Lower lobe of right lung (tissue), 2 donors: ENCODE measurements around the gene SGK2. TPM values are rescaled to one million over a fixed set of nuclear protein-coding genes. Genes with fewer than 3 reads are reported as not detected.
"Not testable (repeated sequence)": the region's sequence is repeated elsewhere in the genome, so short reads cannot be mapped to it uniquely, and the experiment has no call there.

ENCODE experiments used
- ATAC-seq, 2 donors: fragments of 200-7000 bp; cut with Tn5 transposase; one replicate each; pipeline ENCODE4 v1.9.1; 2020 to 2022; ENCODE audit warnings: mild to moderate bottlenecking in 2 of 2, moderate library complexity in 2 of 2
- DNase-seq: peaks from one replicate; pipeline ENCODE4 v3.0.0-alpha.2; 2020
- H3K27ac ChIP-seq: fragments of 200-600 bp; one replicate; pipeline ENCODE4 v1.8.0; 2022
- H3K27me3 ChIP-seq: fragments of 200-600 bp; one replicate; pipeline ENCODE4 v1.8.0; 2022; ENCODE audit warnings: low read depth
- H3K36me3 ChIP-seq: fragments of 200-600 bp; one replicate; pipeline ENCODE4 v1.8.0; 2022; ENCODE audit warnings: mild to moderate bottlenecking
- H3K4me1 ChIP-seq: fragments of 200-600 bp; one replicate; pipeline ENCODE4 v1.8.0; 2022
- H3K4me3 ChIP-seq: fragments of 200-600 bp; one replicate; pipeline ENCODE4 v1.8.0; 2022; ENCODE audit warnings: mild to moderate bottlenecking
- H3K9me3 ChIP-seq: fragments of 200-600 bp; one replicate; pipeline ENCODE4 v1.8.0; 2022
- CTCF ChIP-seq: fragments of 200-600 bp; IDR thresholded peaks from one replicate; pipeline ENCODE4 v1.8.0; 2022; ENCODE audit warnings: antibody characterized with exemption, mild to moderate bottlenecking
- intact Hi-C: fragments of 100-400 bp; cut with DNase I; formaldehyde crosslinking; loops from one replicate; pipeline ENCODE4 v1.11.0; 2022
- total RNA-seq: library from RNA; stranded (reverse); fragmentation: NEBNext Ultra II Directional; extraction: Animal tissue kit (Norgen Biotek cat#: 25700); gene quantifications from one replicate; pipeline ENCODE4 v1.2.1, GENCODE V29; 2021
- donor health status: DM: no; HTN: yes; CAD: no; lungs with severe emphysema.

The SGK2 gene
- total RNA-seq, 1 donor from 2014 or later: 1.2 TPM

GRCh38 chr20:43579861-43580793 is 21.3 kb downstream of the SGK2 start:
- ATAC-seq: no peak
- no peak overlapping the region for H3K4me3 ChIP-seq
- no peaks in the 10 kb centered on the region for H3K9me3 ChIP-seq
- no peaks in the 10 kb centered on the region for H3K27me3 ChIP-seq
- no peak for DNase-seq
- H3K4me1 ChIP-seq: peaks cover 9% of the 10 kb centered on the region
- no peaks in the 10 kb centered on the region for H3K36me3 ChIP-seq
- intact Hi-C loops: no loop called here
- no peak for TF ChIP-seq CTCF
- H3K27ac ChIP-seq: no peak overlapping the region

GRCh38 chr20:43583133-43583864 is 24.5 kb downstream of the SGK2 start:
- intact Hi-C loops: no loop called here
- ATAC-seq (no peak), DNase-seq (no peak)
- Histone ChIP-seq H3K27me3 (no peaks in the 10 kb centered on the region), H3K4me1 (peaks cover 12% of the 10 kb centered on the region), H3K9me3 (no peaks in the 10 kb centered on the region), H3K36me3 (no peaks in the 10 kb centered on the region), H3K4me3 (no peak overlapping the region), H3K27ac (no peak overlapping the region)
- TF ChIP-seq CTCF: no peak

GRCh38 chr20:43583982-43584432 is 25.2 kb downstream of the SGK2 start:
- Histone ChIP-seq H3K27ac (no peak overlapping the region), H3K36me3 (no peaks in the 10 kb centered on the region), H3K4me3 (no peak overlapping the region), H3K9me3 (no peaks in the 10 kb centered on the region), H3K4me1 (peaks cover 12% of the 10 kb centered on the region), H3K27me3 (no peaks in the 10 kb centered on the region)
- intact Hi-C loops: no loop called here
- no peak for TF ChIP-seq CTCF
- ATAC-seq: peak; percentile 73 to 74
- peak; percentile 73 for DNase-seq

GRCh38 chr20:43584448-43585136 is 25.8 kb downstream of the SGK2 start:
- Histone ChIP-seq H3K4me3 (no peak overlapping the region), H3K27ac (peak overlapping the region; percentile 60), H3K36me3 (no peaks in the 10 kb centered on the region), H3K4me1 (peaks cover 13% of the 10 kb centered on the region), H3K9me3 (no peaks in the 10 kb centered on the region), H3K27me3 (no peaks in the 10 kb centered on the region)
- intact Hi-C loops: no loop called here
- no peak for DNase-seq
- peak; percentile 85 to 88 for ATAC-seq
- TF ChIP-seq CTCF: no peak

GRCh38 chr20:43586641-43587040 is 27.8 kb downstream of the SGK2 start:
- no peak overlapping the region for H3K4me3 ChIP-seq
- no peaks in the 10 kb centered on the region for H3K27me3 ChIP-seq
- intact Hi-C loops: no loop called here
- ATAC-seq: no peak
- no peaks in the 10 kb centered on the region for H3K36me3 ChIP-seq
- DNase-seq: no peak
- no peak for TF ChIP-seq CTCF
- peaks cover 25% of the 10 kb centered on the region for H3K4me1 ChIP-seq
- H3K27ac ChIP-seq: no peak overlapping the region
- no peaks in the 10 kb centered on the region for H3K9me3 ChIP-seq

- H3K27ac ChIP-seq, H3K9me3 ChIP-seq, ATAC-seq, DNase-seq, H3K4me3 ChIP-seq, H3K27me3 ChIP-seq, H3K36me3 ChIP-seq, intact Hi-C loops: not testable (repeated sequence)
- H3K4me1 ChIP-seq: peaks cover 27% of the 10 kb centered on the region
Measured at GRCh38 chr20:43588526-43588925, 29.7 kb downstream of the SGK2 start.
